Activated CD8-positive, alpha-beta memory T cell treated with anti-CD3 and anti-CD28 coated beads for 48 hours (primary cell): ENCODE results near the gene SNX10.

Experiments
- DNase-seq, 3 experiments: peaks; one replicate each; pipeline ENCODE4 v3.0.0-alpha.2; 2020; ENCODE audit warnings: low read depth in 2 of 3, low spot score in 2 of 3

SNX10 gene

DNA sequence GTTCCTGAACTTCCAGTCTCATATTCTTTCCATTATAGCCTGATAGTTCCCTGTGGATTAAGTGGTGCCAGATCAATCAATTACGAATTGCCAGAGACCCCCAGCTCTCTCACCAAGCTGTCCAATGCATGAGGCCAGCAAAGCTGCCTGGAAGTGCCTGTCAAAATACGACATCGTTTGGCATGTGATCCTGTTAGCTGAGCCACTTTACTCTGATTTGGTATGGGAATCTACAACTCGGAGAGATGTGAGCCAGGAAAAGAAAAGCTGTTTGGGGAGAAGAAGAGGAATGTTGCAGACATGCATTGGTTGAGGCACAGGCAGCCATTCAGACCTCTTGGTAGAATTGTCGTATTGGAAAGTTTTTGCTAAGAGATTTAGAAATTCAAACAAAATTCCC, 3.9 kb downstream of the SNX10 start:
- DNase-seq: no peak

DNA sequence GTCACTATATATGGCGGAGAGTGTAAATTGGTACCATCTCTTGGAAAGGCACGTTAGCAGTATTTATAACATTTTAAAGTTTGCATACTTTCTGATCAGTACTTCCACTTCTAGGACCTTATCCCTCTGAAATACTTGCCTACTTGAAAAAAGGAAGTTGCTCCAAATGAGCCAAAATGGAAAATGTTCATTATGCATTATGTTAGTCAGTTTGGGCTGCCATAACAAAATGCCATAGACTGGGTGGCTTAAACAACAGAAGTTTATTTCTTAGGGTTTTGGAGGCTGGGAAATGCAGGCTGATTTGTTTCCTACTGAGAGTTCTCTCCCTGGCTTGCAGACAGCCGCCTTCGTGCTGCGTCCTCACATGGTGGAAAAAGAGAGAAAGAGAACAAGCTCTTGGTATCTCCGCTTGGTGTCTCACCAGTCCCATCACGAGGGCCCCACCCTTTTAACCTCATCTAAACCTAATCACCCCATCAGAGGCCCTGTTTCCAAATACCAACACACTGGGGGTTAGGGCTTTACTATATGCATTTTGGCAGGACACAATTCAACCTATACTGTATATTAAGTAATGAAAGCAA, 6.9 kb downstream of the SNX10 start:
- no peak for DNase-seq

DNA sequence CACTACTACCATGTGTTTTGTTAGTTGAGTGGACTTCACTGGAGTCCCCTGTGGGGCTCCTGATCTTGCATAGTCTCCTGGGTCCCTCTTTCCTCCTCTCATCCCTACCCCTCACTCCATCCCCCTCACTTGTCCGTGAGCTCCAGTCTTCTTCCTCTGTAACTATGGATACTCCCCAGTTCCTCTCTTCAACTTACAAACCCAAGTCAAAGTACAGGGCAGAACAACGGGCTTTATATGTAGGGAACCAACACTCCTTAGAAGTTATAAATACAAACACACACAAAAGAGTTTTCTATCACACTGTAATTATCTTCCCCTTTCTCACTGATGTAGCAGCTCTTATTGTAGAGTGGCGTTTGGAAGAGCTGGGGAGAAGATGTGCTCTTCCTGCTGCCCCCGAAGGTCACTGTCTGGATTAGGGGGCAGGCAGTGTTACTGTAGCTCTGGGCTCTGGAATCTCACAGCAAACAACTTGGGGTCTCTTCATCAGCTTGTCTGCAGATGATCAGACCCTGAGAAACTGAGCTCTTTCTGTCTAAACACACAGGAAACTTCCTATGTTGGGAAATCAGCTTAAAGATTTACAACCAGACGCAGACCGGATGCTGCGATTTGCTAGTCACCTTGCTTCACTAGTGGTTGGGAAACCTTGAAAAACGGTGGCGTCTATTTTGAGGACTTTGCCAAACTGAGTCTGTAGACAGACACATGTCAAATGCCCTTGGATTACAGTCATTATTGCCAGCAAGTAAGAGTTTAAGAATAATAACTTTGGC, 13.6 kb downstream of the SNX10 start:
- no peak for DNase-seq

DNA sequence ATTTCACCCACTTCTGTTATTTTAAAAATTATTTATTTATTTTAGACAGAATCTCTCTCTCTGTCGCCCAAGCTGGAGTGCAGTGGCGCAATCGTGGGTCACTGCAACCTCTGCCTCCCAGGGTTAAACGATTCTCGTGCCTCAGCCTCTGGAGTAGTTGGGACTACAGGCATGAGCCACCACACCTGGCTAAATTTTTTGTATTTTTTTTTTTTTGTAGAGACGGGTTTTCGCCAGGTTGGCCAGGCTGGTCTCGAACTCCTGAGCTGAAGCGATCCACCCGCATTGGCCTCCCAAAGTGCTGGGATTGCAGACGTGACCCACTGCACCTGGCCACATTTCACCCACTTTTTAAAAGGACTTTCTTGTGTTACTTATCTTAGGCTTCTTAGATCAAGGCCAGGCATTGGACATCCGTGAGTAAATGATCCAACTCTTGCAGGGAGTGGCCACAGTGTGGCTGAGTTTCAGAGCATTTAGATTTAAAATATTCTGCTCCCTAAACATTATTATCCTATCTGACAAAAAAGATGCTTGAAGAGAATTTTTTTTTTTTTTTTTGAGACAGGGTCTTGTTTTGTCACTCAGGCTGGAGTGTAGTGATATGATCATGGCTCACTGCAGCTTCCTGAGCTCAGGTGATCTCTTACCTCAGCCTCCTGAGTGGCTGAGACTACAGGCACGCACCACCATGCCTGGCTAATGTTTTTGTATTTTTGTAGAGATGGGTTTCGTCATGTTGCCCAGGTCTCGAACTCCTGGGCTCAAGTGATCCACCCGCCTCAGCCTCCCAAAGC, 14.4 kb downstream of the SNX10 start:
- DNase-seq: no peak

DNA sequence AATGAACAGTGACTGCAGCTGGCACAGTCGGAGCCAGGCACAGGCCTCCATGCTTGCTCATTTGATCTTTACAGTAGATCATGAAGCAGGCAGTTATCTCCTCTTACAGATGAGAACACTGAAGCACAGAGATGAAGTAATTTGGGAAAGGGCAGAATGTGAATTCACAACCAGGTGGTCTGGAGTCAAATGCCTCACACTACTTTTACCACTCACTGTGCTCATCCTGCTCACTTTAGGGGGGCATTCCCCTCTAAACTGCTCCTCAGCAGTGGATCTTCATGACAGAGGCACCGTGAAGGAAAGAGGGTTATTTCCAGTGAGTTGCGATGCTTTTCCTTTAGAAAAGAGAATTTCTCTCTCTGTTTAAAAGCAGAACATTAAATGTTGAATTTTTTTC, 15.1 kb downstream of the SNX10 start:
- DNase-seq: no peak

DNA sequence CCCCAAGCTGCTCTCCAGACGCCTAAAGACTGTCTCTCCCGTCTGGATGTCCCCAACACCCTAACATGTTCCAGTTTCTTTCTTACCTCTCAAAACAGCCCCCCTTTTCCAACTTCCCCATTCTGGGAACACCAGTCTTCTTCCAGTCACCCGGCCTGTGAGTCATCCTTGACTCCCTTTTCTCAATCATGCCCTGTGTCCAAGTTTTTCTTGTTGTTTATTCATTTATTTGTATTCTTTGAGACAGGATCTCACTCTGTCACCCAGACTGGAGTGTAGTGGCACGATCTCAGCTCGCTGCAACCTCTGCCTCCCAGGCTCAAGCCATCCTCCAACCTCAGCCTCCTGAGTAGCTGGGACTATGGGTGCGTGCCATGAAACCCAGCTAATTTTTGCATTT, 15.6 kb downstream of the SNX10 start:
- DNase-seq: no peak

DNA sequence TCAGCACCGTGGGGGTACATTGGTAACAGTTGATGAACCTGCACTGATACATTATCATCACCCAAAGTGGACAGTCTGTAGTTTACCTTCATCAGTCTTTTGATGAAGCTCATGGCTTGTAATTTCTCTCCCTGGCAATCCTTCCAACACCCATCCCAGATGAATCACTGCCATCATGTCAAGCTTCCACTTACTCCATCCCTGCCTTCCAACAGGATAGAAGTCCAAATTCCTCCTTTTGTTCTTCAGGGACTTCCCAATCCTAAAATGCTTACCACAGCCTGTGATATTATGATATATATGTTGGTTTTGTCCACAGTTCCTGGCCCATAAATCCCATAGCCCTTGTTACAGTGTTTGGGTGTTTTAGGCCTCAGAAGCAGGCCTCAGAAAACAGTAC, 16.1 kb downstream of the SNX10 start:
- no peak for DNase-seq

DNA sequence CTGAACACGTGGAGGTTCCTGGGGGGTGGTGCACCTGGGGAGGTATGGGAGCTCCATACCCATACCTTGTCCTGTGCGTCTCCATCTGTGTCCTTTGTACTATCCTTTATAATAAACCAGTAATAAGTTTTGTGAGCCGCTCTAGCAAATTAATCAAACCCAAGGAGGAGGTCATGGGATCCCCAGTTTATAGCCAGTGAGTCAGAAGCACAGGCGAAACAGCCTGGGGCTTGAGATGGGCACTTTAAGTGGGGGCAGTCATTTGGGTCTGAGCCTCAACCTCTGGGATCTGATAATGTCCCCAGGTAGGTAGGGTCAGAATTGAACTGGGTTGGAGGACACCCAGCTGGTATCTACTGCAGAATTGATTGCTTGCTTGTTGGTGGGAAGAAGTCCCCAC, 16.9 kb downstream of the SNX10 start:
- DNase-seq: no peak

DNA sequence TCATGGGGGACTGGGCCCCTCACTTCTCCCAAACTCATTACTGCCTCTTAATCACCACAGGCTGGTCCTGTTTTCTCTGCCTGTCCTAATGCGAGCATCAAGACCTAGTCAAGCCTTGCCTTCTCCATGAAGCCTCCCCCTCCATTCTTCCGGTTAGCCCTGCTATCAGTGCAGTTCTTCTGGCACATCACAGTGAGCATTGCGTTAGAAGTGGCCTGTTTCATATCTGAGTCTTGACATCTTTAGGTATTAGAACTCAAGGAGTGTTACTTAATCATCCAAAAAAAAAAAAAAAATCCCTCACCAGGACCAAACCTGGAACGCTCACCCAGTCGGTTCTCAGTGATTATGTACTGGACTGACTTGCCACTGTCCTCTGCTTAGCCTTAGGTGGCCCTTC, 17.4 kb downstream of the SNX10 start:
- DNase-seq: no peak

DNA sequence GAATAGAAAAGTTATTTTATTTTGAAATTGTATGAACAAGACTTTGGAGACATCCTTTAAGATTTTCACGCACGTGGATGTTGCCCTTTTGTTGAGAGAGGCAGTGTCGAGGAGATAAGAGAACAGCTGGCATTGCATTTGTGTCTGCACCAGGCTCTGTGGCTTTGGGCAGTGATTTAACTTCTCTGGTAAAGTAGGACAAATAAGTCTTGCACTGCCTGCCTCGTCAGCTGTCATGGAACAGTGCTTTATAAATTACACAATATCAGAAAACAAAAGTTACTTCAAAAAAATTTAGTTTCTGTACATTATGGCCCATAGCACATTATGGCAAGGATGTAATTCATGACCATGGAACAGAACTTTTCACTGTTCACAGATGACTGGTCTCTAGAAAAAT, 20.1 kb downstream of the SNX10 start:
- DNase-seq: no peak

DNA sequence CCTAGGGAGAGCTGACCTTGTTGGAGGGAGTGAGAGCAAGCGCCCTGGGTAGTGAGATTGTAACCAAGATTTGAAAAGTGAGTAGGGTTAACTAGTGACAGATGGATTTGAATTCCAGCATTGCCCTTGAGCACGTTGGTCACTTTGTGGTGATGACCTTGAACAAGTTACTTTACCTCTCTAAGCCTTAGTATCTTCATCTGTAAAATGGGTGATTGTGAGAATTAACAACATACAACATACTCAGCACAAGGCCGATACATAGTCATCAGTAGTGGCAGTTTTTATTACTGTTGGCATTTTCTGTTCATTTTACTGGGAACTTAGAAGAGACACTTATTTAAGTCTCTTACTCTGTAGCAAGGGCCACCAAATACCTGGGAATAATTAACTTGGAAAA, 25.5 kb downstream of the SNX10 start:
- DNase-seq: no peak

DNA sequence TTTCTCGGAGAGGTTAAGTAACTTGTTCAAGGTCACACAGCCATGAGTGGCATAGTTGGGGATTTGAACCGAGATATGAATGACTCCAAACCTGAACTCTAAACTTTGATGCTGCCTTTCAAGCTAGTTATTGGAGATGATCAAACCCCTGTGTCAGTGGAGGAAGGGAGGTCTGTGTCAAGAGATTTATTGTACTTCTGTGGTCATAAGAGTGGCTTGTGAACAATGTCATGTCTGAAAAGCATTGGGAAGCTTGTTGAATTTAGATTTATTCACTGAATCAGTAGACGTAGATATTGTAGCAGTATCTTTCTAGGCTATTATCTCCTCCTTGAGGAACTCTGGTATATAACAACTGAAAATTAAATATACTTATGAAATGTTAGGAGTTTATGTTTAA, 27.3 kb downstream of the SNX10 start:
- no peak for DNase-seq

DNA sequence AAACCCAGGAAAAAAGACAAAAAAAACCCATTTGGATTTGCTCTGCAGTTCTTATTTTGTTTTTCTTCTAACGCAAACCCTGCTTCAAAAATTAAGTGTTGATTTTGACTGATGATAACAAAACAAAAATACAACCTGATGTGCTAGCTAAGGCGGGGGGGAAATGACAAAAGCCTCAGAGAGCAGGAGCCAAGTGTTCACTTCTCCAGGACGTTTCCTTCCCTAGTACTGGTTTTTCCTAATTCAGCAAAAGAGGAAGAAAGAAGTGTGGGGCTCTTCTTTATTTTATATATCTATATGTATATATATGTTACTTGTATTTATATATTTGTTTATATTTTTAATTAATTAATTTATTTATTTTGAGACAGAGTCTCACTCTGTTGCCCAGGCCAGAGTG, 28.0 kb downstream of the SNX10 start:
- DNase-seq: no peak

DNA sequence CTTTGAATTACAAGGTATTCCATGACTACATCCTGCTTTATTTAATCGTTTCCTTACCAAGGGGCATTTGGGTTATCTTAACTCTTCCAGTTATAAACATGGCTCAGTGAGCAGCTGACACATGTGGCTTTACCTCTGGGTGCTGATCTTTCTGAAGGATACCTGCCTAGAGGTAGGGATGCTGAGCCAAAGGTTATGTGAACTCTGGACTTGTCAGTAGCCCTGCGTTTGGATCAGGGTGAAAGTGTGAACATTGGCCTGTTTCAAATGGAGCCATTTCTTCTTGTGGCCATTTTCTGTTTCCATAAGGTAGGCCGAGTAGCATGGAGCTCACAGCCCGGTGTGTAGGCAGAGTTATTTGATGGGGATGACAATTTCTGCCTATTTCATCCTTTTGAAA, 29.2 kb downstream of the SNX10 start:
- DNase-seq: no peak

DNA sequence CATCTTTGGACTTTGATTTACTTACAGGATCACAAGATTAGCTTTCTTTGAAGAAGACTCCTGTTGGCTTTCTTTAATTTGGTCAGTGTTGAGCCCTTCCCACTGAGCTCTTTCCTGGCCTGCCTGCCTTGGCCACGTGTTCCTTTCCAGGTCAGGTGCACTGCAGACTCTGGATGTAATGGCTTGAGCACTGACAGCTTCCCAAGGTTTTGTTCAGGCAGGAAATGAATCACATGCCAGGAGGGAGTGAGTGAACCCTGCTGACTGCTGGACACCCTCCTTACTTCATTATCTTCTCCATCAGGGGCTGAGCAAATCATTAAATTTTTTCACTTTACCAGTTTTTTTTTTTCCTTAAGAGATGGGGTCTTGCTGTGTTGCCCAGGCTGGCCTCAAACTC, 29.8 kb downstream of the SNX10 start:
- DNase-seq: no peak

DNA sequence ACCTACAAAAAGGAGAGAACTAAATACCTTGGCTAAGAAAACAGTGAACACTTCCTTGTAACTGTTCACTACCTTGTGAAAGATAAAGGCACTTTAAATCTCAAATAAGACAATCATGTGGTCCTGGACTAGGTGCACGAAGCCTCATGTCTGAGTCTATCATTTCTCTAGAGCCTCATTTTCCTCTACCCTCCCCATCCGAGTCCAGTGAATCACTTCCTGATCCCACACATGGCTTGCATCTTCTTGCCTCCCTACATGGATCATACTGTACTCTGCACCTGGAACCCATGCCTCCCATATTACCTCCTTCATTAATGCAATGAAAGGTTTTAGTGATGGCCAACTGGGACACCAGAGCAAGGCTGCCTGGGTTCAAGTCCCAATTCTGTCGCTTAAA, 34.5 kb downstream of the SNX10 start:
- DNase-seq: no peak

DNA sequence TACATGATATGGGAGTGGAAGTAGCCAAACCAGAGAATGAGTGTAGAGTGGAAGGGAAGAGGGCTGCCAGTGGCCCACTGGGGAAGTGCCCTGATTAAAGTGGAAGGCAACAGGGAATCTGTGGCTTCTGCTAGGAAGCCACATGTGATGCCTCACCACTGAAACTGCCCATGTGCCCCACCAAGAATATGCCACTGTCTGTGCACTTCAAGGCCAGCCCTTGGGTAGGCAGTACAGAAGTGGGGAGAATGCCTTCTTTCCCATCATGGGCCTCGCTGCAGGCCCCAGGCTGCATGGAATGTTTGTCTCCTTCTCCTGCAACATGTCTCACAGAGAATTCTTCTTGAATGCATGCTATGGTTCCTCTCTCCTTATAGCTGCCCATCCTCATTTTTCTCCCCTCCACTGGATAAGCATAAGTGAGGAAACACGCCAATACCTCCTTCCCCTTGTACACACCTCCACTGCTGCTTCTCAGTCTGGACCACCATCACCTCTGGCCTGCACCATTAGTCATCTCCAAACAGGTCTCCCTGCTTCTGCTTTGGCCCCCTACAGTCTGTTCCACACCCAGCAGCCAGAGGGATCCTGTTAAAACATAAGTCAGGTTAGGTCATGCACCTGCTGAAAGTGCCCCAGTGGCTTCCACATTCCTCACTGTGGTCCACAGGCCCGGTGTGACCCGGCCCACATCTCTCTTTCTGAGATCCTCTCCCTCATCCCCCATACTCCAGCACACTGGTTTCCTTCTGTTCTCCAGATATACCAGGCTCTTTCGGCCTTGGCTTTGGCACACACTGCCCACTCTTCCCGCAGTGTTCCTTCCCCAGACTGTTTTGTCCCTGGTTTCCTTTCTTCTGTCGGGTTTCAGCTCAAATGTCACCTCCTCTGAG, 37.1 kb downstream of the SNX10 start:
- no peak for DNase-seq

DNA sequence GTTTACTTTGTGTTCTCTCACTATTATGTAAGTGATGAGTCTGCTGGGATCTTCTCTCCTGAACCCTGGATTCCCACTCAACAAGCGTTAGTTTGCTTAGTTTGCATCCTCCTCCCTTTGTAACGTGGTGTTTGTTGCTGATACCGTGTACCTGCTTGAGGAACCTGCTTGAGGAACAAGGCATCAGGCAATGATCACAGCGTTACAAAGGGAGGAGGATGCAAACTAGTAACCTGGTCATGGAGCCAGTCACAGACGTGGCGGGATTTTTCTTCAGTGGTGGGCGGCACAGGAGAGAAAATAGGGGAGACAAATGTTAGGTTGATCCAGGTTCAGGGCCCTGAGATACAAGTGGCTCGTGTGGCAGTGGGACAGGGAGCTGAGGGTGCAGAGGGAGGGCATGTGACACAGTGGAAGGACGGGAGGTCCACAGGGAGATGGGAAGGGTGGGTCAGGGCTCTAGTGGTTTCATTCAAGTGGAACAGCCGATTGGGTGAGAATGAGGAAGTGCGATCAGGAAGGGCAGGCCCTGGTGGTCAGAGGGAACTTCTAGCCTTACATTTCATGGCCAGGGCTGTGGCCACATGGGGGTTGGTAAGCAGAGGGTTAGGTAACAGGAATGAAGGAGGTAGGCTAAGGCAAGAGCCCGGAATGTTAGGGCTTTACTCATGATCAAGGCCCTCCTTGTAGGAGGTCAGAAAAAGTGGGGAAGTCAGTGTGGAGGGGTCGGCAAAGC, 38.0 kb downstream of the SNX10 start:
- DNase-seq: no peak

DNA sequence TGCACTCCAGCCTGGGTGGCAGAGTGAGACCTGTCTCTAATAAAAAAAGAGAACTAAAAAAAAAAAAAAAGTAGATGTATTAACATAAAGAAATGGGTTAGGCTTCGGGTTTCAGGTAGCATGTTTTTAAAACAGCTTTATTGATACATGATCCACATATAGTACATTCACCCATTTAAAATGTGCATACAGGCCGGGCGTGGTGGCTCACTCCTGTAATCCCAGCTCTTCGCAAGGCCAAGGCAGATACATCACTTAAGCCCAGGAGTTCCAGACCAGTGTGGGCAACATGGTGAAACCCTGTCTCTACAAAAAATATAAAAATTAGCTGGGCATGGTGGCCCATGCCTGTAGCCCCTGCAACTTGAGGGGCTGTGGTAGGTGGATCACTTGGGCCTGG, 39.5 kb downstream of the SNX10 start:
- DNase-seq: no peak

DNA sequence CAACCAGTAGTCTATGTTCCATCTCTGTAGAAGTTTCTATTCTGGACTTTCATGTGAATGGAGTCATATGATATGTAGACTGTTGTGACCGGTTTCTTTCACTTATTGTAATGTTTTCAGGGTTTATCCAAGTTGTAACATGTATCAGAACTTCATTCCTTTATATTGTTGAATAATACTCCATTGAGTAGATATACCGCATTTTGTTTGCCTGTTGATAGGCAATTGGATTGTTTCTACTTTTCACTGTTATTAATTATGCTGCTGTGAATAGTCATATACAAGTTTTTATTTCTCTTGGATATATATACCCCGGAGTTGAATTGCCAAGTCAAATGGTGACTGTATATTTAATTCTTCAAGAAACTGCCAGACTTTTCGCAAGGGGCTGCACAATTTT, 40.1 kb downstream of the SNX10 start:
- no peak for DNase-seq

DNA sequence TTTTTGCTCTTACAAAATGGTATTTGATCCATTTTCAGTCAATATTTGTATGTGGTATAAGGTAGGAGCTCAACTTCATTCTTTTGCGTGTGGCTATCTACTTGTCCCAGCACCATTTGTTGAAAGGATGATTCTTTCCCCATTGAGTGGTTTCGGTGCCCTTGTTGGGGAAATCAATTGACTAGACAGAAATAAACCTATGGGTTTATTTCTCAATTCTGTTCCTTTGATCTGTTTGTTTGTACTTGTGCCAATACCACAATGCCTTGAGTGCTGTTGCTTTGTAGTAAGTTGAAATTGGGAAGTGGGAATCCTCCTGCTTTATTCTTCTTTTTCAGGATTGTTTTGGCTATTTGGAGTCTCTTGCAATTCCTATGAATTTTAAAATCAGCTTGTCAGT, 41.0 kb downstream of the SNX10 start:
- DNase-seq: no peak
